22Rv1 (cell line): ENCODE results near the gene COL23A1.

Experiments
- CTCF ChIP-seq: fragments of 450-650 bp; IDR thresholded peaks from 2 replicates; pipeline ENCODE4 v1.5.1; 2017; ENCODE audit warnings: mild to moderate bottlenecking
- ZFX ChIP-seq: fragments of 450-650 bp; IDR thresholded peaks from 2 replicates; pipeline ENCODE4 v1.6.1; 2017; ENCODE audit warnings: antibody characterized with exemption, borderline replicate concordance

DNA sequence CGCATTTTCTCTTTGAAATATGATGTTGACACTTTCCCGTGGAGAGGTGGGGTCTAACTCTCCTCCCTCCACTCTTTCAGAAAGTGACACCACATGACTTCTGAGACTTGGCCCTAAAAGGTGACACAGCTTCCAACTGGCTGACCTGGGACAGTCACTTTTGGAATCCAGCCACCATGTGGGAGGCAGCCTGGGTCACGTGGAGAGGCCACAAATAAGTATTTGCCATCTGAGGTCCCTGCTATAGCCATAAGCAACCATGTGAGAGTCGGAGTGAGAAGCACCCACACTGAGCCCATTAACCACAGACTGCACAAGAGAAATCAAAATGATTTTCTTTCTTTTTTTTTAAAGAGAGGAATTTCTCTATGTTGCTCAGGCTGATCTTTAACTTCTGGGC lies 353.5 kb downstream of the COL23A1 start:
- TF ChIP-seq CTCF (no peak), ZFX (no peak)
